ENCODE results near the gene TRANK1. TPM values are rescaled to one million over a fixed set of nuclear protein-coding genes. Genes with fewer than 3 reads are reported as not detected.

The TRANK1 gene
- polyA plus RNA-seq, 1 donor (not counting 4 experiments of a cell fraction or from before 2014, with no cell fraction given), result 3.2 TPM

DNA sequence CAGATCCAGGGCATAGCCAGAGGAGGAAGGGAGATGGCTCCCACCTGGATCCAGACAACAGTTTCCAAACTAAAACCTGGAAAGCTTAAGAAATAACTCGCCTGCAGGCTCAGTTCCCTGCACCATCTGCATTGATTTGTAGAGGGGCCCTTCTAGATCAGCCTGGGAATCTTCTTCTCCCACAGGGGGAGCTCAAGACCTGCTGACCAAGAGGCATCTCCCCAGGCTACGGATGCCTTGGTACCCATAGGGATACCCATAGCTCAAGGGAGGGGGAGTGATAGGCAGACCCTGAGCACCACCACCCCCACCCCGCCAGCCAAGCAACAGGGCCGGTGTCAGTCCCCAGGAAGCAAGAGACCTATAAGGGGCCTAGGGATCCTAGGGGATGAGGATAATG lies 152.5 kb downstream of the TRANK1 start:
- H3K4me3 ChIP-seq (ENCODE audit: control insufficient read depth in 2 of 3, extremely low read depth in 1 of 3, insufficient read depth in 2 of 3, low read depth in 1 of 3, low read length in 3 of 3), result no peak overlapping the region
- H3K4me1 ChIP-seq (ENCODE audit: control insufficient read depth, extremely low read depth, insufficient read depth, low read length), result no peaks in the 10 kb centered on the region
- H3K79me2 ChIP-seq (ENCODE audit: control insufficient read depth, insufficient read depth, low read length), result no peaks in the 10 kb centered on the region
- no peaks in the 10 kb centered on the region for H4K20me1 ChIP-seq (ENCODE audit: control insufficient read depth, extremely low read depth, insufficient read depth, low read length)
- DNase-seq (ENCODE audit: low read depth, low spot score) (no peak), FAIRE-seq (no peak)
- no peaks in the 10 kb centered on the region for H3K36me3 ChIP-seq (ENCODE audit: control insufficient read depth in 2 of 2, extremely low read depth in 1 of 2, insufficient read depth in 2 of 2, low read length in 2 of 2)
- H2AFZ ChIP-seq (ENCODE audit: control insufficient read depth, low read length), result no peak overlapping the region
- H3K4me2 ChIP-seq (ENCODE audit: control insufficient read depth, extremely low read depth, insufficient read depth, low read depth, low read length), result no peak overlapping the region
- H3K27ac ChIP-seq (ENCODE audit: control insufficient read depth, insufficient read depth, low read length), result no peak overlapping the region
- H3K9me3 ChIP-seq (ENCODE audit: control insufficient read depth, low read depth, low read length), result no peaks in the 10 kb centered on the region
- no peaks in the 10 kb centered on the region for H3K27me3 ChIP-seq (ENCODE audit: control insufficient read depth, extremely low read depth, insufficient read depth, low read length)
- dilution Hi-C loops (cut with MboI; ENCODE audit: extremely low pct_ligation_motif_present, low sequenced_read_pairs), result no loop called here
- no peak overlapping the region for H3K9ac ChIP-seq (ENCODE audit: control insufficient read depth, extremely low read depth, insufficient read depth, low read length)
- H3K9me1 ChIP-seq (ENCODE audit: control insufficient read depth, extremely low read depth, insufficient read depth, low read length), result no peaks in the 10 kb centered on the region
- TF ChIP-seq, protein P1, sequence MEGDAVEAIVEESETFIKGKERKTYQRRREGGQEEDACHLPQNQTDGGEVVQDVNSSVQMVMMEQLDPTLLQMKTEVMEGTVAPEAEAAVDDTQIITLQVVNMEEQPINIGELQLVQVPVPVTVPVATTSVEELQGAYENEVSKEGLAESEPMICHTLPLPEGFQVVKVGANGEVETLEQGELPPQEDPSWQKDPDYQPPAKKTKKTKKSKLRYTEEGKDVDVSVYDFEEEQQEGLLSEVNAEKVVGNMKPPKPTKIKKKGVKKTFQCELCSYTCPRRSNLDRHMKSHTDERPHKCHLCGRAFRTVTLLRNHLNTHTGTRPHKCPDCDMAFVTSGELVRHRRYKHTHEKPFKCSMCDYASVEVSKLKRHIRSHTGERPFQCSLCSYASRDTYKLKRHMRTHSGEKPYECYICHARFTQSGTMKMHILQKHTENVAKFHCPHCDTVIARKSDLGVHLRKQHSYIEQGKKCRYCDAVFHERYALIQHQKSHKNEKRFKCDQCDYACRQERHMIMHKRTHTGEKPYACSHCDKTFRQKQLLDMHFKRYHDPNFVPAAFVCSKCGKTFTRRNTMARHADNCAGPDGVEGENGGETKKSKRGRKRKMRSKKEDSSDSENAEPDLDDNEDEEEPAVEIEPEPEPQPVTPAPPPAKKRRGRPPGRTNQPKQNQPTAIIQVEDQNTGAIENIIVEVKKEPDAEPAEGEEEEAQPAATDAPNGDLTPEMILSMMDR (optimal IDR thresholded peaks at IDR 0.05 in 1 of 3, IDR thresholded peaks at IDR 0.05 in 1 of 3, conservative IDR thresholded peaks at IDR 0.05 in 1 of 3; ENCODE audit: extremely low read depth in 1 of 3, insufficient read depth in 2 of 3, low read length in 3 of 3), result peak; percentile 56 to 75 (median 71)
- TF ChIP-seq EZH2 (IDR thresholded peaks at IDR 0.05; ENCODE audit: low read length), result no peak

DNA sequence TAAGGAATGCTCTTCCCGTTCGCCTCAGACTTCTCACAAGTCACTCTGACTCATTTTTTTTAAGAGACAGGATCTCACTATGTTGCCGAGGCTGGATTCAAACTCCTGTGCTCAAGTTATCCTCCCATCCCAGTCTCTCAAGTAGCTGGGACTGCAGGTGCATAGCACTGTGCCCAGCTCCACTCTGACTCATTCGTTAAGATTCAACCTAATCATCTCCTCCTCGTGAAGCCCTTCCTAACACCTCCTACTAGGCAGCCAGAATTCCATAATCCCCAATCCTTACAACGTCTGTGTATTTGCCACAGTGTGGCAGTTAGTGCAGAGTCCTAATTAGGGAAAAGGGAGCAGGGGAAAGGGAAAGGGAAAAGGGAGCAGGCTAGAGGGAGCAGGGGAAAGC lies 154.1 kb downstream of the TRANK1 start:
- no peak overlapping the region for H2AFZ ChIP-seq (ENCODE audit: control insufficient read depth, low read length)
- TF ChIP-seq EZH2 (IDR thresholded peaks at IDR 0.05; ENCODE audit: low read length), result no peak
- TF ChIP-seq, protein P1 (optimal IDR thresholded peaks at IDR 0.05 in 1 of 3, IDR thresholded peaks at IDR 0.05 in 1 of 3, conservative IDR thresholded peaks at IDR 0.05 in 1 of 3; ENCODE audit: extremely low read depth in 1 of 3, insufficient read depth in 2 of 3, low read length in 3 of 3), result no peak
- no peaks in the 10 kb centered on the region for H3K9me1 ChIP-seq (ENCODE audit: control insufficient read depth, extremely low read depth, insufficient read depth, low read length)
- FAIRE-seq (no peak), DNase-seq (ENCODE audit: low read depth, low spot score) (no peak)
- no peaks in the 10 kb centered on the region for H3K27me3 ChIP-seq (ENCODE audit: control insufficient read depth, extremely low read depth, insufficient read depth, low read length)
- H3K9ac ChIP-seq (ENCODE audit: control insufficient read depth, extremely low read depth, insufficient read depth, low read length), result no peak overlapping the region
- H3K36me3 ChIP-seq (ENCODE audit: control insufficient read depth in 2 of 2, extremely low read depth in 1 of 2, insufficient read depth in 2 of 2, low read length in 2 of 2), result no peaks in the 10 kb centered on the region
- H3K4me2 ChIP-seq (ENCODE audit: control insufficient read depth, extremely low read depth, insufficient read depth, low read depth, low read length), result no peak overlapping the region
- H3K27ac ChIP-seq (ENCODE audit: control insufficient read depth, insufficient read depth, low read length), result no peak overlapping the region
- no peaks in the 10 kb centered on the region for H3K9me3 ChIP-seq (ENCODE audit: control insufficient read depth, low read depth, low read length)
- dilution Hi-C loops (cut with MboI; ENCODE audit: extremely low pct_ligation_motif_present, low sequenced_read_pairs), result no loop called here
- H4K20me1 ChIP-seq (ENCODE audit: control insufficient read depth, extremely low read depth, insufficient read depth, low read length), result no peaks in the 10 kb centered on the region
- H3K4me3 ChIP-seq (ENCODE audit: control insufficient read depth in 2 of 3, extremely low read depth in 1 of 3, insufficient read depth in 2 of 3, low read depth in 1 of 3, low read length in 3 of 3), result no peak overlapping the region
- H3K79me2 ChIP-seq (ENCODE audit: control insufficient read depth, insufficient read depth, low read length), result no peaks in the 10 kb centered on the region
- no peaks in the 10 kb centered on the region for H3K4me1 ChIP-seq (ENCODE audit: control insufficient read depth, extremely low read depth, insufficient read depth, low read length)

Measured in keratinocyte (primary cell).